Measurements from ENCODE around the gene CIDEC. TPM values are rescaled to one million over a fixed set of nuclear protein-coding genes. Genes with fewer than 3 reads are reported as not detected.
"Not testable (repeated sequence)": the region's sequence is repeated elsewhere in the genome, so short reads cannot be mapped to it uniquely, and the experiment has no call there.

The CIDEC gene
- total RNA-seq, 2 experiments from 2014 or later = not detected

GRCh38 chr3:9897408-9898372, 17.6 kb upstream of the CIDEC start:
- intact Hi-C loops (cut with micrococcal nuclease; ENCODE audit: unreplicated experiment) = no loop called here
- DNase-seq (ENCODE audit: low spot score) = no peak
- TF ChIP-seq CTCF (conservative IDR thresholded peaks at IDR 0.05; ENCODE audit: low read length) = no peak
- no peak for TF ChIP-seq EZH2phosphoT487 (IDR thresholded peaks at IDR 0.05; ENCODE audit: borderline replicate concordance, low read depth, low read length)
- ChIA-PET CTCF (ENCODE audit: unreplicated experiment) (no interaction called here), POLR2A (interaction anchor here (0.5 to 0.6 kb wide), 3 partner anchors 15 to 602 kb away, joined by 3 to 8 read pairs (median 5); no protein-coding TSS in a partner anchor)
- Histone ChIP-seq H3K4me3 (ENCODE audit: low read depth, low read length, poor library complexity, severe bottlenecking) (no peak overlapping the region), H3K27ac (ENCODE audit: low read depth, low read length, poor library complexity, severe bottlenecking) (no peak overlapping the region), H3K9me2 (ENCODE audit: insufficient read depth, low read length) (no peaks in the 10 kb centered on the region), H3K4me1 (ENCODE audit: insufficient read depth, low read length, poor library complexity, severe bottlenecking) (peaks cover 7% of the 10 kb centered on the region), H3K36me3 (ENCODE audit: insufficient read depth, low read length) (peaks cover 36% of the 10 kb centered on the region), H3K4me2 (ENCODE audit: low read length) (no peak overlapping the region), H2AFZ (ENCODE audit: low read length) (no peak overlapping the region), H4K20me1 (ENCODE audit: insufficient read depth, low read length) (no peaks in the 10 kb centered on the region), H3K9me3 (ENCODE audit: low read length) (no peaks in the 10 kb centered on the region), H3K79me2 (ENCODE audit: insufficient read depth, low read depth, low read length) (peaks cover 16% of the 10 kb centered on the region; the same call in 1 of the 2 replicates)
- BruUV-seq (replicated peaks) = no TSS peak

DNA sequence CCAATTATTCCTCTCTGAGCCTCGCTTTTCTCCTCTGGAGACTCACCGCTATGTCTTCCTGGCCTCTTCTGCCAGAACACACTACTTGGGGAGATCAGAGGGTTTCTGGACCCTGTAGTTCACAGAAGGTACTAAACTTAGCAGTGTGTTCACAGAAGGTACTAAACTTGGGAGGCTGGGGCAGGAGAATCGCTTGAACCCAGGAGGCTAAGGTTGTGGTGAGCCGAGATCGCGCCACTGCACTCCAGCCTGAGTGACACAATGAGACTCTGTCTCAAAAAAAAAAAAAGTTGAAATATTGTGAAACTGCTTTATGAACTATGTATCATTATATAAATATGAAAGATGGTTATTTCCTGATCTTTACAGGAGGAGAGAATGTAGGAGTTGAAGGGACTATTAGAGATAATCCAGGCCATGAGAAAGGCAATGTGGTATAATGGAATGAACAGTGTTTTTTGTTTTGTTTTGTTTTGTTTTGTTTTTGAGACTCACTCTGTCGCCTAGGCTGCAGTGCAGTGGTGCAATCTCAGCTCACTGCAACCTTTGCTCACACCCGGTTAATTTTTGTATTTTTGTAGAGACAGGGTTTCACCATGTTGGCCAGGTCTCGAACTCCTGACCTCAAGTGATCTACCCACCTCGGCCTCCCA, 16.8 kb upstream of the CIDEC start:
- Histone ChIP-seq H3K36me3 (ENCODE audit: insufficient read depth, low read length) (peaks cover 44% of the 10 kb centered on the region), H3K79me2 (ENCODE audit: insufficient read depth, low read depth, low read length) (peaks cover 24% of the 10 kb centered on the region)
- H3K4me1 ChIP-seq (ENCODE audit: insufficient read depth, low read length, poor library complexity, severe bottlenecking); POLR2A ChIA-PET; intact Hi-C loops (cut with micrococcal nuclease; ENCODE audit: unreplicated experiment); H3K4me2 ChIP-seq (ENCODE audit: low read length); H3K9me3 ChIP-seq (ENCODE audit: low read length); DNase-seq (ENCODE audit: low spot score); H3K27ac ChIP-seq (ENCODE audit: low read depth, low read length, poor library complexity, severe bottlenecking); H3K4me3 ChIP-seq (ENCODE audit: low read depth, low read length, poor library complexity, severe bottlenecking); H4K20me1 ChIP-seq (ENCODE audit: insufficient read depth, low read length); H3K9me2 ChIP-seq (ENCODE audit: insufficient read depth, low read length); H2AFZ ChIP-seq (ENCODE audit: low read length); BruUV-seq (replicated peaks); CTCF ChIA-PET (ENCODE audit: unreplicated experiment): not testable (repeated sequence)

- H3K27ac ChIP-seq (ENCODE audit: low read depth, low read length, poor library complexity, severe bottlenecking) = not testable (repeated sequence)
Measured at GRCh38 chr3:9895715-9896114, 15.7 kb upstream of the CIDEC start.

More at GRCh38 chr3:9895715-9896114, 15.7 kb upstream of the CIDEC start:
- DNase-seq (ENCODE audit: low spot score); H2AFZ ChIP-seq (ENCODE audit: low read length); intact Hi-C loops (cut with micrococcal nuclease; ENCODE audit: unreplicated experiment); CTCF ChIA-PET (ENCODE audit: unreplicated experiment); H3K4me2 ChIP-seq (ENCODE audit: low read length); H3K4me1 ChIP-seq (ENCODE audit: insufficient read depth, low read length, poor library complexity, severe bottlenecking); H4K20me1 ChIP-seq (ENCODE audit: insufficient read depth, low read length); H3K4me3 ChIP-seq (ENCODE audit: low read depth, low read length, poor library complexity, severe bottlenecking); H3K9me3 ChIP-seq (ENCODE audit: low read length); BruUV-seq (replicated peaks); H3K9me2 ChIP-seq (ENCODE audit: insufficient read depth, low read length): not testable (repeated sequence)
- Histone ChIP-seq H3K36me3 (ENCODE audit: insufficient read depth, low read length) (peaks cover 45% of the 10 kb centered on the region), H3K79me2 (ENCODE audit: insufficient read depth, low read depth, low read length) (peaks cover 35% of the 10 kb centered on the region)
- POLR2A ChIA-PET = interaction anchor here (0.5 kb wide), 1 partner anchor 1815 kb away, joined by 3 read pairs; no protein-coding TSS in a partner anchor

Measured in OCI-LY7 (cell line).